G401.6 (cell line): ENCODE results near the gene WDR44.
"Not testable (repeated sequence)": the region's sequence is repeated elsewhere in the genome, so short reads cannot be mapped to it uniquely, and the experiment has no call there.

Experiments
- FAIRE-seq: peaks from 2 replicates; lab custom pipeline; 2012; peaks lifted over from hg19 to GRCh38; lab: Jason Lieb, UNC

Gene WDR44

DNA sequence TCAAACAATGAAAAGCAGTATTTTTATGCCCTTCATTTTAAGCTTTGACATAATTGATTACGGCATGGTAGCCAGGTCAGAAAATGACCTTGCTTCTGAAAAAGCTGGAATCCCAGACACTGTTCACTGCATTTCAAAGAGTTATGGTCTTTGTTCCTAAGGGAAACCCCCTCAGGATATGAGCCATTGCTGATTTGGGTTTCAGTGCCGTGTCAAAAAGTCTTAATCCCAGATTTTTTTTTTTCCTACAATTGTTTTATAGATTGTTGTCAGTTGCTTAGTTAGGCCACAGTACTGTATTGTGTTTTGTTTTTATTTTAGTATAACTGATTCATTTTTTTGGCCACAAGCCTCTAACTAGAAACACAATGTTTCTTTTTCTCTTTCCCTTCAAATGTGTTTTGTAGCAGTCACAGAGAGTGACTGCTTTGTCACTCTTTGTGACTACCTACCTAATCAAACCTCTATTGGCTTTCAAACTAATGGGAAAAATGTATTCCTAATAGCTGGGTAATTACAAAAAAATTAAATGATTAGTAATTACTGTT, 10.3 kb downstream of the WDR44 start:
- no peak for FAIRE-seq

DNA sequence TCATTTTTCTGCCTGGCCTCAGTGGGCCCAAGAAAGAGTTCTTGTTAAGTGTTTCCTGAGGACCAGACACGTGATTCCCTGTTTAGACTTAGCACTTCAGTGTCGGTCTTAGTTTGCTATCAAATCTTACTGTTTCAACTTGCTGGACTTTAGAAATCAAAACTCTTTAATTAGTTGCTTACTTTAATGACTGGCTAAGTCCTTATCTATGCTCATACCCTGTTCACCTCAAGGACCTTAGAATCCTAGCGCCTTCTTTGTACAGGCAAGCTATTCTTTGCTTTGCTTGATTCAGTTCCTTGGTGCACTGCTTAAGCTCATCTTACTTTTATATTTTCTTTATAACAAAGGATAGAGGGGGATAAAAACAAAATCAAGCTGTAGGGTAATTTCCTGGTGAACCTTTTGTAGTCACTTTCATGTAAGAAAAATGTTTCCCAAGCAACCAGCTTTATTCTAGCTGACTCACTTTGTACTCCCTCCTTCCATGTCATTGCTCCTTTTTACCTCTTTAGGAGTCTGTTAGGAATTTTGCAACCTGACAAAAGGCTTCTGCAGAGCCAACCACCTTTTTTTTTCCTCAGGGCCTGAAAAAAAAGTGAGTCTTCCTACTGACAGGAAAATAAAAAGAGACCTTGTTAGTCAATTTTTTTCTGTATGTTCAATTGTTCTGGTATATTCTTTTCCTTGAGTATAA, 14.7 kb downstream of the WDR44 start:
- no peak for FAIRE-seq

DNA sequence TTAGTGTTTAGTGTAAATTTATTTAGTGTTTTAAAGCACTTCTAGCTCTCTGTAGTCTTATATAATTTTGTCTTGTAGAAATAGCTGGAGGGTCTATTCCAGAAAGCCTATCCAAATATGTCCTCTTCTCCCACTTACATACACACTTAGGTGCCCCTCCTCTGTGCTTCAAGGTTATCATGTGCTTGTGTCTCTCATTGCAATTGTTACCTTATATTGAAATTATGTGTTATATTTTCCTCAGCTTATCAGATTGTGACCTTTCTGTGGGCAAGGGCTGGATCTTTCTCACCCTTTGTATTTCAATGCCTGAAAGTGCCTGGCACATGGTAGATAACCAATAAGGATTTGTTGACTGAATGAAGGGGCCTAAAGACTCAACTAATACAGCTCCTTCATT, 18.4 kb downstream of the WDR44 start:
- FAIRE-seq: no peak

DNA sequence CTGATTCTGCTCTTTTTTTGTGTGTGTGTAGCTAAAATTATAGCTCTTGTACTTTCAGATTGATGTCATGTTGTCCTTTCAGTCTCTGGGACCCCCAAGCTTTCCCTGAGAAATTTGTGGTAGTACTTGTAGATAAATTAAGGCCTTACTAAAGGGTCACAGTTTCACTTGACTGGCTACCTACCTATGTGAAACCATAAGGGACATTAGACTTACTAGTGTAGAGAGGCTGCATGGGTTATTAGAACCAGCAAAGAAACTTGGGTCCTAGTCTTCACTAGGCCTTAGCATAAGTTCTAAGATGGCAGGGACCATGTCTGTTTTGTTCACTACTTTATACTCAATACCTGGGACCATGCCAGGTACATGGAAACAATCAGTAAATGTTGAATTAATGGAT, 21.4 kb downstream of the WDR44 start:
- FAIRE-seq: no peak

DNA sequence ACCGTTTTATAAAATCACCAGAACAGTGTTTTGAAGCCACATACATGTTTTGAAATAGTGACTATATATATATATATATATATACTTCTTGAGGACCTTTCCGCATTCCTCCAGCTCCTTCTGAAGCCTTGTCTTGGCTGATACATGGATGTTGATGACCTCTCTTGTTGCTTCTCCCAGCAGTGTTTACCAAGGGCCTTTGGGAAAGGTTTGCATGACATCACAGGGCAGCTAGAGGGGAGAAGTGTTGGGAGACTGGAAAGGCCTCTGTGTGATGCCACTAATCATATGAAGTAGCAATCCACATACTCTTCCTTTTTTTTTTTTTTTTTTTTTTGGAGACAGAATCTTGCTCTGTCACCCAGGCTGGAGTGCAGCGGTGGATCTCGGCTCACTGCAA, 22.5 kb downstream of the WDR44 start:
- FAIRE-seq: no peak

DNA sequence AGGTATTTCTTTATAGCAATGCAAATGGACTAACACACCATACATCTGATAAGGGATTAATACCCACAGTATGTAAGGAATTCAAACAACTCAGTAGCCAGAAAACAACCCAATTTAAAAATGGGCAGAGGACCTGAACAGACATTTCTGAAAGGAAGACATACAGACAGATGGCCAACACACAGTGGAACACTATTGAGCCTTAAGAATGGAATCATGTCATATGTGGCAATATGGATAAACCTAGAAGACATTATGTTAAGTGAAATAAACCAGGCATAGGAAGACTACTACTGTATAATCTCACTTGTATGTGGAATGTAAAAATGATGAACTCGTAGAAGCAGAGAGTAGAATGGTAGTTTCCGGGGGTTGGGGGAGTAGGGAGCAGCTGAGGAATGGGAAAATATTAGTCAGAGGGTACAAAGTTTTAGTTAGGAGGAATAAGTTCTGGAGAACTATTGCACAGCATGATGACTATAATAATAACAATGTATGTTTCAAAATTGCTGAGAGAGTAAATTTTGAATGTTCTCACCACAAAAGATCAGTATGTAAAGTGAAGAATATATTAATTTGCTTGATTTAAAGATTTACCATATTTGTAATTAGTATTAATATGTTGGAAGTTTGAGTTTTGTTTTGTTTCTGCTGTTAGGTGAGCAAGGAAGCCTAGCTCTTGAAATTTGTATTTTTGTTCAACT, 25.2 kb downstream of the WDR44 start:
- no peak for FAIRE-seq

DNA sequence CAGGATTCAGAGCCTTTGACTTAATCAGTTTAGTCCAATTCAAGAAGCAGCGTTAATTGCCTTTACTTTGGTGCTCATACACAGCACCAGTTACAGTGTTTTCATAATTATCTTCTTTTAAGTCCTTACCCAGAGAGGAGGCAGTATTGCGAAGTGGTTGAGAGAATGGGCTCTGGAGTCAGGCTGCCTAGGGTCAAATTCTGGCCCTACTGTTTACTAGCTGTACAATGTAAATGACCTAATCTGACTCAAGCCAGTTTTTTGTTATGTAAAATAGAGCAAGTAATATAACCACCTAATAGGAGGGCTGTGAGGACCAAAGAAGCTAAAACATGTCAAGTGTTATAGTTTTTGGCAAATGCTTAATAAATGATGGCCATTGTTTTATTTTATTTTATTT, 27.6 kb downstream of the WDR44 start:
- no peak for FAIRE-seq

DNA sequence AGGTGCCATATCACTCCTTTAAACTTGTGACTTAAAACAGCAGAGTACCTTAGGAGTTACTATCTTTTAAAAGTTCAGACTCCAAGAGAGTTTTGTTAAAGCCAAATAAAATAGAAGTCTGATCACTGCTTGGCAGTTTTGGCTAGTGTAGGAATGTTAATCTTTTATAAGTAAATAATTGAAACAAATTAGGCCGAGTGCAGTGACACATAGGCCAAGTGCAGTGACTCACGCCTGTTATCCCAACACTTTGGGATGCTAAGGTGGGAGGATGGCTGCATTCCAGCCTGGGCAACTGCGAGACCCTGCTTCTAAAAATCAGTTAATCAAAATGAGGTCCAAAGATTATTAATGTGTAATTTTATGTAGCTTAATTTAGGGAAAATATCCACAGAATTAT, 37.2 kb downstream of the WDR44 start:
- no peak for FAIRE-seq

DNA sequence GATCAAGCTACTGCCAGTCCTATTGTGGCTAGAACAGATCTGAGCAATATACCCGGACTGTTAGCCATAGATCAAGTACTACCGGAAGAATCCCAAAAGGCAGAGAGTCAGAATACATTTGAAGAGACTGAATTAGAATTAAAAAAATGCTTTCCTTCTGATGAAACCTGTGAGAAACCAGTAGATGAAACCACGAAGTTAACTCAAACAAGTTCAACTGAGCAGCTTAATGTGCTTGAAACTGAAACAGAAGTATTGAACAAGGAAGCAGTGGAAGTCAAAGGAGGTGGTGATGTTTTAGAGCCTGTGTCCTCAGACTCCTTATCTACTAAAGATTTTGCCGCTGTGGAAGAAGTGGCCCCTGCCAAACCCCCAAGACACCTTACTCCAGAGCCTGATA, 46.8 kb downstream of the WDR44 start:
- no peak for FAIRE-seq

DNA sequence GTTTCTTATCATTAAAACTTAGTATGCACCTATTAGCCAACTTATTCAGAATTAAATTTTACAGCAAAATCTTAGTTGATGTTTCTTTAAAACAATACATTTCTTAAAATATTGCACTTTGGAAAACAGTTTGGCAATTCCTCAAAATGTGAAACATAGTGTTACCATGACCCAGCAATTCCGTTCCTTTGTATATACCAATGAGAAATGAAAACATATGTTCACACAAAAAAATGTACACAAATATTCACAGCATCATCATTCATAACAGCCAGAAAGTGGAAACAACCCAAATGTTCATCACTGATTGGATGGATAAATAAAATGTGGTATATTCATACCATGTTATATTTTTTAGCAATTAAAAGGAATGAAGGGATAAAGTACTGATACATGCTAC, 50.2 kb downstream of the WDR44 start:
- FAIRE-seq: no peak

DNA sequence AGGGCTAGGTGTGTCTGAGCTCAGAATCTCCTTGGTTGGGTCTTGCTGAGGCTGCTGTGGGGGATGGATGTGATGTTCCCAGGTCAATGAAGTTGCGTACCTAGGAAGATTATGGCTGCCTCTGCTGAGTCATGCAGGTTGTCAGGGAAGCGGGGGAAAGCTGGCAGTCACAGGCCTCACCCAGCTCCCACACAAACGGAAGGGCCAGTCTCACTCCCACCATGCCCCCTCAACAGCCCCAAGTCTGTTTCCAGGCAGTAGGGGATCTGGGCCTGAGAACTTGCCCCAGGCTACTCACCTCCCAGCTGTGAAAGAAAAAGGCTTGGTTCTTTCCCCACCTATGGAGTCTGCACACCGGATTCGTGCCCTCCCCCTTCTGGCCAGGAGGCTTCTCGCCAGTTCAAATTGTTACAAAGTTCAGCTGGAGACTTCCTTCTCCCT, 72.9 kb downstream of the WDR44 start:
- FAIRE-seq: no peak

DNA sequence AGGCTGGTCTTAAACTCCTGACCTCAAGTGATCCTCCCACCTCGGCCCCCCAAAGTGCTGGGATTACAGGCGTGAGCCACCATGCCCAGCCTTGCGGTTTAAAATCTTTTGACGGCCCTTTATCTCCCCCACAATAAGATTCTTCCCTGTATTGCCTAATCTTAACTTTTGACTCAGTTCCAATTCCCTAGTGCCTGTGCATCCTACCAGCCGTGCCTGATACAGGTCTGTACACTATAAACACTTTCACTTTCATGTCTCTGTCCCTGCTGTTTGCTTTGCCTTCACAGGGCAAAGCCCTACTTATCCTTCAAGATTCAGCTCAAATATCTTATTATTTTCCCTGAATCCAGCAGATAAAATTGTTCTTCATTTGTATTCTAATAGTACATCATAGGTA, 74.6 kb downstream of the WDR44 start:
- no peak for FAIRE-seq

DNA sequence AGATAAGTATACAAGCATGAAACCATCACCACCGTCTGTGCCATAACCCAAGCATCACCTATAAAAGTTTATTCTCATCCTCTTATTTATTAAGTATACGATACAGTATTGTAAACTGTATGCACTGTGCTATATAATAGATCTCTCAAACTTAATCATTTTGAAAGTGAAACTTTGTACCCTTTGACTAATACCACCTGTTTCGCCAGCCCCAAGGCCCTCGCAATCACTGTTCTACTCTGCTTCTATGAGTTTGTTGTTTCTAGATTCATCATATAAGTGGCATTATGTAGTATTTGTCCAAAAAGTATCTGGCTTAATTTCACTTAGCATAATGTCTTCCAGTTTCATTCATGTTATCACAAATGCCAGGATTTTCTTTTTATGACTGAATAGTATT, 77.7 kb downstream of the WDR44 start:
- FAIRE-seq: no peak

DNA sequence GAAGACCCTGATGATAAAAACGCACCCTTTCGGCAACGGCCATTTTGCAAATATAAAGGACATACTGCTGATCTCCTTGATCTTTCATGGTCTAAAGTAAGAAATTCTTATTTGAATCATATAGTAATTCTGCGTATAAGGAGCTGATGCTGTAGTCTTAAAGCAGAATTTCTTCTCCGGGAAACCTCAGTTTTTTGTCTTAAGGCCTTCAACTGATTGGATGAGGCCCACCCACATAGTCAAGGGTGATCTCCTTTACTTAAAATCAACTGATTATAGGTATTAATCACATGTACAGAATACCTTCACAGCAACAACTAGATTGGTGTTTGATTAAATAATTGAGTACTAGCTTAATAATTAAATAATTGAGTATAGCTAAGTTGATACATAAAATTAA, 86.9 kb downstream of the WDR44 start:
- no peak for FAIRE-seq

DNA sequence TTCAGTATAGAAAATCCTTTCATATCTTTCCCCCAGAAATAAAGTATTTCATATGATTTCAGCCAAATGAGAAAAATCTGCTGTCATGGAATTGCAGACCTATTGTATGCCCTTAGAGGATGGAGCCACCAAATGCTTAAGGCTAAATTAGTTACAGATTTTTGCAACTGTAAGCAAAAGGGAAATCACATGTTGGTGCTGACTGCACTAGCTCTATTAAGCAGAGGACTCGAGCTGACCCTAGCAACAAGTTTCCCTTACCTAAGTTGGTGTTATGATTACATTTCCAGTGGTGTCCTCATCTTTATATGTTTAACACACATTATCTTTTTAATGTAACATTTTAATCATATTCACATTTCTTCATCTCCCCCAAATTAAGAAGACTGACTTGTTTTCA, 91.4 kb downstream of the WDR44 start:
- FAIRE-seq: no peak

DNA sequence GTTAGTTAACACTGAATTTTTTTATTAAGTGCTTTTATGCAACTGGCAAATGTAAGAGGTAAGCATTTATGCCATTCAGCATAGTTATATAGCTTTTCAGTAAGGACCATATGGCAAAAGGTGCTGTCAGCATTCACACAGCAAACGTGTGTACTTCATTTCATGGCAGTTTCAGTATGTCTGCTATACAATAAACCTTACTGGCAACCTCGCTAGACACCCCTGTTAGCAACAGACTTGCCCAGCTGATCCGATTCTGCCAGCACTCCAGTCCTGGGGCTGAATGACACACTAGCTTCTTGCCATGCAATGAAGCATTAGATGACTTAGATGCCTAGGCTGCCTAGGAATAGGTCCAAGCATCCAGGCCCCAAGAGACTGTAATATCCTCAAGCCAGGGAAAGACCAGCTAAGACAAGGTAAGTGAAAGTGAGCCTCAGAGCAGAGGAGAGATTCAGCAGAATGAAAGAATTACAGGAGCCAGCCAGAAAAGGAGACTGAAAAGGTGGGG, 102.4 kb downstream of the WDR44 start:
- FAIRE-seq: no peak

DNA sequence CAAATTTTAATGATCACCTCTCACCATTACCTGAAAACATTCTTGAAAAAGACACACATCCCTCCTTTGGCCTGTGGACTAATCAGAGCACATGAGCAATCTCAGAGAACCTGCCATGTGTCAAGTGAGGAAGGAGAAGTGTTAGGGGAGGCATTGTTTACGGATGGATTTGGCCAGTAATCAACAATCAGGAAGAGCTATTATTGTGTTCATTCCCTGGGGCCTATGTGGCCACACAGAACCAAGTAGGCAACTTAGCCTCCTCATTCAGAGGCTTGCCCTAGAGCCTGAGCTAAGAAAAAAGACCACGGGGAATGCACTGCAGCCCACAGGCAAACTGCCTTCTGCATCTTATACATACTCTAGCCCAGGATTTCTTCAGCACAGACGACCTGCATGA, 109.1 kb downstream of the WDR44 start:
- FAIRE-seq: no peak

DNA sequence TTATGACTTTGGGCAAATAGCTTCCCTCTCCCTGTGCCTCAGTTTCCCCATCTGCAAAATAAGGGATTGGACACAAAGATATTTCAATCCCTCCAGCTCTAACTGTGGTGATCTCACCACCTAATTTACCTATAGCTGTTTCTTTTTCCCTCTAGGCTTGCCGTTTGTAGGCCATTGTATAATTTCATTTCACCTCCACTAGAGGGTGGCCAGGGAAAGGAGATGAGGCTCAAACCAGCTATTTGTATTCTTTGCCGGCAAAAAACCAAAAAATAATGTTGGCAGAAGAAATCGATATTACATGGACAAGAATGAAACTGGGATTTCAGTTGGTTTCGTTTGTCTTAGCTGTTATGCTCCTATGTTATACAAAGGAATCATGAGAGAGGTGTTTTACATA, 113.6 kb downstream of the WDR44 start:
- FAIRE-seq: peak; percentile 11

DNA sequence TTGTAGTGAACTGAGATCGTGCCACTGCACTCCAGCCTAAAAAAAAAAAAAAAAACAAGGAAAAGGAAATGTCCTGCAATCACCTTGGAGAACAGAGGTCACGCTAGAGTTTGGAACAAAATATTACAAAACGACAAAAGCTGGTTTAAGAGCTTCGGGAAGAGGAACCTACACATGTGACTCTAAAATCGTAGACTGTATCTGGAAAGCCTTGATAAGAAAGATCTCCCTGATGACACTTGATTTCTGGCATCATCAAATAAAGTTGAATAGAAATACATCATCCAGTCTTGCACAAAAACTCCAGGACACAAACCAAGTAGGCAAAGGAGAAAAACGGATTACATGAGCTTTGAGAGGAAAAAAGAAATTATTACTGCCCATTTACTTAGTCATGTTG, 118.6 kb downstream of the WDR44 start:
- no peak for FAIRE-seq

DNA sequence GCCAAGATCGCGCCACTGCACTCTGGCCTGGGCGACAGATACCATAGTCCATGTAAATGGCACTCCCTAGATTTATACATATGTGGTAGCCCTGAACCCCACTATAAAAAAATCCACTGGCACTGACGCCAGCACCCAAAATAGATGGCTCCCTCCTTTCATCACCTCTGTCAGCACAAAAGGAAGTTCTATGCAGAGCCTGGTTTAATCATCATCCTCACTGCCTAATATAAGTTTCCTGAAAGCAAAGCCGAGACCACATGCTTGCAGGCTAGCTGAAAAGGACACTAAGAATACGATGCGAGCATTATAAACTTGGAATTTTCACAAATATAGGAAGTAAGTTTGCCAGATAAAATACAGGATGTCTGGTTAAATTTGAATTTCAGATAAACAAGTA, 122.2 kb downstream of the WDR44 start:
- no peak for FAIRE-seq

DNA sequence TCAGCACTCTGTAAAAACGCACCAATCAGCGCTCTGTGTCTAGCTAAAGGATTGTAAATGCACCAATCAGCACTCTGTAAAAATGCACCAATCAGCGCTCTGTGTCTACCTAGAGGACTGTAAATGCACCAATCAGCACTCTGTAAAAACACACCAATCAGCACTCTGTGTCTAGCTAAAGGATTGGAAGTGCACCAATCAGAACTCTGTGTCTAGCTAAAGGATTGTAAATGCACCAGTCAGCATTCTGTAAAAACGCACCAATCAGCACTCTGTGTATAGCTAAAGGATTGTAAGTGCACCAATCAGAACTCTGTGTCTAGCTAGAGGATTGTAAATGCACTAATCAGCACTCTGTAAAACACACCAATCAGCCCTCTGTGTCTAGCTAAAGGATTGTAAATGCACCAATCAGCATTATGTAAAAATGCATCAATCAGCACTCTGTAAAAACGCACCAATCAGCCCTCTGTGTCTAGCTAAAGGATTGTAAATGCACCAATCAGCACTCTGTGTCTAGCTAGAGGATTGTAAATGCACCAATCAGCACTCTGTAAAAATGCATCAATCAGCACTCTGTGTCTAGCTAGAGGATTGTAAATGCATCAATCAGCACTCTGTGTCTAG, 124.9 kb downstream of the WDR44 start:
- not testable (repeated sequence) for FAIRE-seq

DNA sequence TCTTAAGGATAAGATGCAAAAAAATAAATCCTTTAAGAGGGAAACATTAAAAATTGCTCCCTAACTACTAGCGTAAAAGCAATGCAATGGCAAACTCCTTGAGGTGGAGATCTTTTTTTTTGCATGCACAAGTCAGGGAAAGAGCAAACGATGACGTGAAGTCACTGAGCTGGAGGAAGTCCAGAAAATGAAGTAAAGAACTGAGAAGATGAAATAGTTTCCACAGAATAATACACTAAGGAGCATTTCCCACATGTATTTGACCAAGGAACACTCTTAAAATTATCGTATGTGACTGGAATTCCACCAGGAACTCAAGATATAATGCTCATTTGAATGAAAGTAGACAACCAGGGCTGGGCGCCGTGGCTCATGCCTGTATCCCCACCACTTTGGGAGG, 128.7 kb downstream of the WDR44 start:
- FAIRE-seq: no peak

DNA sequence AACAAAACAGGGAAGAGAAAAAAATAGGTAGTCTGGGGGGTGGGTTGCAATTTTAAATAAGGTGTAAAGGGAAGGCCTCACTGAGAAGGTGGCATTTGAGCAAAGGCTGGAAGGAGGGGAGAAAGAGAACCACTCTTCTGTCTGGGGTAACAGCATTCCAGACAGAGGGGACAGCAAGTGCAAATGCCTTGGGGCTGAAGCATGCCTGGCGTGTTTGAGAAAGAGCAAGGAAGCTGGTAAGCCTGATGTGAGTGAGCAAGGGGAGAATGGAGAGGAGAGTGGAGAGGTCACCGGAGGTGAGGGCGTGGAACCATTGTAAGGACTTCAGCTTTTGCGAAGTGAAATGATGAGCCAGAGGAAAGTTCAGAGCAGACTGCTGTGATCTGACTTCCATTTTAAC, 130.0 kb downstream of the WDR44 start:
- FAIRE-seq: no peak
